H9 (cell line): ENCODE measurements around the gene PDZD2. TPM values are rescaled to one million over a fixed set of nuclear protein-coding genes. Genes with fewer than 3 reads are reported as not detected.

Experiments used
- DNase-seq: peaks from one replicate; pipeline ENCODE4 v3.0.0-alpha.2; 2017
- H2AFZ ChIP-seq: one replicate; pipeline ENCODE4 v1.6.1; 2013; ENCODE audit warnings: mild to moderate bottlenecking, low read length, control low read depth, moderate library complexity
- H2AK5ac ChIP-seq: 2 replicates; pipeline ENCODE4 v1.6.1; 2013; ENCODE audit warnings: low read length, control low read depth, mixed read lengths; ENCODE audit not compliant: insufficient read length
- H2BK120ac ChIP-seq: one replicate; pipeline ENCODE4 v1.6.1; 2013; ENCODE audit warnings: low read depth, mild to moderate bottlenecking, low read length, control low read depth, inconsistent platforms; ENCODE audit not compliant: poor library complexity, severe bottlenecking
- H2BK12ac ChIP-seq: 2 replicates; pipeline ENCODE4 v1.6.1; 2013; ENCODE audit warnings: low read length, control low read depth, mixed read lengths, low read depth; ENCODE audit not compliant: insufficient read length
- H2BK15ac ChIP-seq: 2 replicates; pipeline ENCODE4 v1.6.1; 2013; ENCODE audit warnings: low read depth, low read length, control low read depth
- H2BK20ac ChIP-seq: one replicate; pipeline ENCODE4 v1.6.1; 2013; ENCODE audit warnings: low read depth, mild to moderate bottlenecking, low read length, control low read depth, inconsistent platforms; ENCODE audit not compliant: poor library complexity, severe bottlenecking
- H2BK5ac ChIP-seq: 2 replicates; pipeline ENCODE4 v1.6.1; 2013; ENCODE audit warnings: low read length, control low read depth, mixed read lengths; ENCODE audit not compliant: insufficient read length
- H3K14ac ChIP-seq: 2 replicates; pipeline ENCODE4 v1.6.1; 2013; ENCODE audit warnings: low read length, control low read depth; ENCODE audit not compliant: insufficient read depth
- H3K18ac ChIP-seq: 2 replicates; pipeline ENCODE4 v1.6.1; 2013; ENCODE audit warnings: low read depth, mild to moderate bottlenecking, mixed read lengths, low read length, control low read depth; ENCODE audit not compliant: insufficient read length
- H3K23ac ChIP-seq: 2 replicates; pipeline ENCODE4 v1.6.1; 2013; ENCODE audit warnings: low read length, control low read depth, mixed read lengths, low read depth; ENCODE audit not compliant: insufficient read length
- H3K23me2 ChIP-seq: 2 replicates; pipeline ENCODE4 v1.6.1; 2013; ENCODE audit warnings: low read depth, mild to moderate bottlenecking, mixed read lengths, low read length, control low read depth; ENCODE audit not compliant: insufficient read length, poor library complexity, severe bottlenecking
- H3K27ac ChIP-seq: 2 replicates; pipeline ENCODE4 v1.5.1; 2013; ENCODE audit warnings: low read length, control low read depth, mixed read lengths, low read depth; ENCODE audit not compliant: insufficient read length
- H3K27me3 ChIP-seq: 2 replicates; pipeline ENCODE4 v1.6.1; 2013; ENCODE audit warnings: low read length, control low read depth, inconsistent platforms; ENCODE audit not compliant: insufficient read depth
- H3K4ac ChIP-seq: 2 replicates; pipeline ENCODE4 v1.6.1; 2013; ENCODE audit warnings: low read depth, mild to moderate bottlenecking, control low read depth, inconsistent platforms, low read length, moderate library complexity
- H3K4me1 ChIP-seq: 2 replicates; pipeline ENCODE4 v1.6.1; 2013; ENCODE audit warnings: low read length, control low read depth, inconsistent platforms; ENCODE audit not compliant: insufficient read depth
- H3K4me2 ChIP-seq: 2 replicates; pipeline ENCODE4 v1.6.1; 2013; ENCODE audit warnings: low read length, control low read depth, mixed read lengths; ENCODE audit not compliant: insufficient read length, insufficient read depth
- H3K56ac ChIP-seq: 2 replicates; pipeline ENCODE4 v1.6.1; 2013; ENCODE audit warnings: low read depth, mild to moderate bottlenecking, mixed read lengths, low read length, control low read depth; ENCODE audit not compliant: insufficient read length
- H3K79me1 ChIP-seq: 2 replicates; pipeline ENCODE4 v1.6.1; 2013; ENCODE audit warnings: low read depth, mild to moderate bottlenecking, moderate library complexity, low read length, control low read depth, inconsistent platforms; ENCODE audit not compliant: insufficient read depth, poor library complexity, severe bottlenecking
- H3K79me2 ChIP-seq: 2 replicates; pipeline ENCODE4 v1.6.1; 2013; ENCODE audit warnings: low read length, control low read depth, inconsistent platforms; ENCODE audit not compliant: insufficient read depth
- H3K9ac ChIP-seq: 2 replicates; pipeline ENCODE4 v1.6.1; 2013; ENCODE audit warnings: low read length, control low read depth, mixed read lengths; ENCODE audit not compliant: insufficient read length; ENCODE audit errors: extremely low read depth
- H3K9me3 ChIP-seq: one replicate; pipeline ENCODE4 v1.6.1; 2013; ENCODE audit warnings: low read depth, low read length, inconsistent platforms; ENCODE audit not compliant: control insufficient read depth
- H3T11ph ChIP-seq: one replicate; pipeline ENCODE4 v1.6.1; 2013; ENCODE audit warnings: mild to moderate bottlenecking, low read length, control low read depth, inconsistent platforms
- H4K20me1 ChIP-seq: one replicate; pipeline ENCODE4 v1.6.1; 2013; ENCODE audit not compliant: control insufficient read depth, insufficient read length, insufficient read depth
- H4K5ac ChIP-seq: 2 replicates; pipeline ENCODE4 v1.6.1; 2013; ENCODE audit warnings: low read depth, mild to moderate bottlenecking, mixed read lengths, low read length, control low read depth; ENCODE audit not compliant: insufficient read length
- H4K8ac ChIP-seq: replicated peaks from 2 replicates; pipeline ENCODE4 v1.6.1; 2013; ENCODE audit warnings: low read length, control low read depth, mixed read lengths, low read depth; ENCODE audit not compliant: insufficient read length
- H4K91ac ChIP-seq: 2 replicates; pipeline ENCODE4 v1.6.1; 2013; ENCODE audit warnings: low read depth, mild to moderate bottlenecking, moderate library complexity, mixed read lengths, low read length, control low read depth; ENCODE audit not compliant: insufficient read length
- H3K27ac Mint-ChIP-seq, 3 experiments: 2 replicates in 2 of 3; 3 replicates in 1 of 3; pipeline ENCODE4 v1.8.0; 2020 to 2021; ENCODE audit warnings: mixed read lengths in 3 of 3, mild to moderate bottlenecking in 1 of 3, moderate library complexity in 1 of 3
- H3K27me3 Mint-ChIP-seq: 2 replicates; pipeline ENCODE4 v1.8.0; 2021; ENCODE audit warnings: low read depth, mild to moderate bottlenecking, moderate library complexity, mixed read lengths
- H3K36me3 Mint-ChIP-seq, 3 experiments: 2 replicates in 2 of 3; 3 replicates in 1 of 3; pipeline ENCODE4 v1.8.0; 2020 to 2021; ENCODE audit warnings: low read depth in 3 of 3, mixed read lengths in 3 of 3; ENCODE audit not compliant: insufficient read depth in 1 of 3
- H3K4me1 Mint-ChIP-seq, 2 experiments: 2 replicates each; pipeline ENCODE4 v1.8.0; 2020; ENCODE audit warnings: mixed read lengths in 2 of 2
- H3K4me3 Mint-ChIP-seq, 2 experiments: 2 replicates in 1 of 2; 3 replicates in 1 of 2; pipeline ENCODE4 v1.8.0; 2020 to 2021; ENCODE audit warnings: mild to moderate bottlenecking in 2 of 2, mixed read lengths in 2 of 2, moderate library complexity in 1 of 2
- H3K9me3 Mint-ChIP-seq, 2 experiments: 2 replicates in 1 of 2; 3 replicates in 1 of 2; pipeline ENCODE4 v1.8.0; 2020; ENCODE audit warnings: mild to moderate bottlenecking in 2 of 2, mixed read lengths in 2 of 2, moderate library complexity in 1 of 2
- WGBS: extraction: QIAGEN DNeasy Blood & Tissue Kit; methylation state at CpG from one replicate; pipeline ENCODE4 v1.1.7; 2013; ENCODE audit warnings: missing lambda C conversion rate, low lambda C conversion rate, mixed read lengths; ENCODE audit not compliant: insufficient read length; ENCODE audit errors: extremely low coverage; 5-methylcytosine and 5-hydroxymethylcytosine counted together
- total RNA-seq: library from RNA; stranded (reverse); gene quantifications from 2 replicates; pipeline ENCODE4 v1.2.1, GENCODE V29; 2021
- TF ChIP-seq, protein P1 (sequence below): fragments of 200-600 bp; sonication (generic); conservative IDR thresholded peaks from 3 replicates; pipeline ENCODE4 v1.8.0; 2021; ENCODE audit warnings: antibody characterized with exemption, mild to moderate bottlenecking

The PDZD2 gene
- total RNA-seq, 1 experiment from 2014 or later, result 9.9 TPM

DNA sequence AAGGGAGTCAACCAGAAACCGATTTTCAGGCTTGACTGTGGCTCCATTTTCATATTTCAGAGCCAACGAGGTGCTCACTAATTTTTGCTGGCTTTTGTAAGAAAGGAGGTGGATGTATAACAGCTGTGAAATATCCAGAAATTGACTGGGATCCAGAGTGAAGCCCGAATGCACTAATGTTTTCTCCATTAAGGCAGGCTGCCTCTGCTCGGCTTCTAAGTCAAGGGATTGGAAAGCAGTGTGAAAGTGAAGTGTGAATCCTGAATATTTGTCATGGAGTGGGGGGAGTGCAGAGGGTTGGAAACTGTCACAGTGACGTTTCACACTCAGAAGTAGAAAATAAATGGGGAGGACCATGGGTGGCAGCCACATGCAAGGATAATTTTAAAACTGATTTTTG is 297.8 kb downstream of the PDZD2 start:
- no peak overlapping the region for H2AK5ac ChIP-seq
- TF ChIP-seq, protein P1, sequence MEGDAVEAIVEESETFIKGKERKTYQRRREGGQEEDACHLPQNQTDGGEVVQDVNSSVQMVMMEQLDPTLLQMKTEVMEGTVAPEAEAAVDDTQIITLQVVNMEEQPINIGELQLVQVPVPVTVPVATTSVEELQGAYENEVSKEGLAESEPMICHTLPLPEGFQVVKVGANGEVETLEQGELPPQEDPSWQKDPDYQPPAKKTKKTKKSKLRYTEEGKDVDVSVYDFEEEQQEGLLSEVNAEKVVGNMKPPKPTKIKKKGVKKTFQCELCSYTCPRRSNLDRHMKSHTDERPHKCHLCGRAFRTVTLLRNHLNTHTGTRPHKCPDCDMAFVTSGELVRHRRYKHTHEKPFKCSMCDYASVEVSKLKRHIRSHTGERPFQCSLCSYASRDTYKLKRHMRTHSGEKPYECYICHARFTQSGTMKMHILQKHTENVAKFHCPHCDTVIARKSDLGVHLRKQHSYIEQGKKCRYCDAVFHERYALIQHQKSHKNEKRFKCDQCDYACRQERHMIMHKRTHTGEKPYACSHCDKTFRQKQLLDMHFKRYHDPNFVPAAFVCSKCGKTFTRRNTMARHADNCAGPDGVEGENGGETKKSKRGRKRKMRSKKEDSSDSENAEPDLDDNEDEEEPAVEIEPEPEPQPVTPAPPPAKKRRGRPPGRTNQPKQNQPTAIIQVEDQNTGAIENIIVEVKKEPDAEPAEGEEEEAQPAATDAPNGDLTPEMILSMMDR, result no peak
- H3K27me3 ChIP-seq, result no peaks in the 10 kb centered on the region
- no peak overlapping the region for H4K8ac ChIP-seq
- H4K20me1 ChIP-seq, result no peaks in the 10 kb centered on the region
- no peak overlapping the region for H2BK5ac ChIP-seq
- H2BK12ac ChIP-seq, result no peak overlapping the region
- H3K4me2 ChIP-seq, result no peak overlapping the region
- no peak overlapping the region for H2AFZ ChIP-seq
- no peak overlapping the region for H4K5ac ChIP-seq
- H3K23me2 ChIP-seq, result no peaks in the 10 kb centered on the region
- H3K27me3 Mint-ChIP-seq, result no peaks in the 10 kb centered on the region; the same call in 1 of the 2 replicates
- H3K9me3 ChIP-seq, result no peaks in the 10 kb centered on the region
- H3K56ac ChIP-seq, result no peak overlapping the region
- H3K27ac Mint-ChIP-seq, result peak overlapping the region in 1 of 3 experiments; percentile 11; a peak in 1 of 7 replicates
- H3K4ac ChIP-seq, result no peak overlapping the region
- no peak overlapping the region for H2BK120ac ChIP-seq
- H3T11ph ChIP-seq, result no peak overlapping the region
- no CpG with 5 or more reads among the region's 5 CpGs for WGBS
- H3K4me1 Mint-ChIP-seq, result peaks cover 6 to 11% of the 10 kb centered on the region in 2 experiments; a peak in 3 of 4 replicates
- no peak for DNase-seq
- no peak overlapping the region for H3K14ac ChIP-seq
- H3K27ac ChIP-seq, result no peak overlapping the region
- no peak overlapping the region for H2BK20ac ChIP-seq
- H3K18ac ChIP-seq, result no peak overlapping the region
- H3K79me2 ChIP-seq, result no peaks in the 10 kb centered on the region
- H3K4me1 ChIP-seq, result peaks cover 3% of the 10 kb centered on the region; the same call in 1 of the 2 replicates
- H3K9me3 Mint-ChIP-seq, result peaks cover 0 to 2% of the 10 kb centered on the region in 2 experiments; a peak in 2 of 5 replicates
- H3K36me3 Mint-ChIP-seq, result peaks cover 0 to 3% (median 0%) of the 10 kb centered on the region in 3 experiments; a peak in 1 of 7 replicates
- no peak overlapping the region for H3K9ac ChIP-seq
- H3K23ac ChIP-seq, result no peak overlapping the region
- H3K4me3 Mint-ChIP-seq, result no peak overlapping the region
- H4K91ac ChIP-seq, result no peak overlapping the region
- H2BK15ac ChIP-seq, result no peak overlapping the region
- no peaks in the 10 kb centered on the region for H3K79me1 ChIP-seq
